Endothelial cell of umbilical vein (primary cell): ENCODE results near the gene KRTAP5-1. TPM values are rescaled to one million over a fixed set of nuclear protein-coding genes. Genes with fewer than 3 reads are reported as not detected.

ENCODE experiments used
- BruUV-seq: library from RNA; stranded (reverse); fragments of 400-500 nt; replicated peaks from 2 replicates; lab custom pipeline; 2021; lab: Mats Ljungman, UMichigan
- CTCF ChIA-PET: fragments of 300-600, 350-600 bp; sonication (Branson Sonifier 250); formaldehyde crosslinking; loops from one replicate; lab custom pipeline; 2021; ENCODE audit warnings: antibody characterized with exemption, inconsistent platforms; lab: Charles Lee
- POLR2A ChIA-PET: fragments of 300-600, 350-600 bp; sonication (Branson Sonifier 250); formaldehyde crosslinking; loops from one replicate; lab custom pipeline; 2021; ENCODE audit warnings: antibody characterized with exemption, inconsistent platforms; lab: Charles Lee
- DNase-seq: peaks from one replicate; pipeline ENCODE4 v3.0.0-alpha.2; 2011; ENCODE audit warnings: low read depth, low spot score
- FAIRE-seq: peaks from 2 replicates; lab custom pipeline; 2011; peaks lifted over from hg19 to GRCh38; lab: Jason Lieb, UNC
- H2AFZ ChIP-seq: 2 replicates; pipeline ENCODE4 v1.6.0; 2012; ENCODE audit warnings: low read depth, low read length, control low read depth, inconsistent platforms
- H3K27ac ChIP-seq: 2 replicates; pipeline ENCODE4 v1.5.1; 2011; ENCODE audit warnings: low read depth, mild to moderate bottlenecking, control low read depth, low read length, moderate library complexity; ENCODE audit not compliant: insufficient read depth
- H3K27me3 ChIP-seq, 2 experiments: 2 replicates each; pipeline versions ENCODE4 v1.6.0 to v1.6.1; 2011; ENCODE audit warnings: low read length in 2 of 2, mixed read lengths in 1 of 2; ENCODE audit not compliant: control insufficient read depth in 2 of 2, insufficient read depth in 2 of 2
- H3K36me3 ChIP-seq, 2 experiments: 2 replicates in 1 of 2; 3 replicates in 1 of 2; pipeline ENCODE4 v1.5.1; 2011; ENCODE audit warnings: low read length in 2 of 2, mild to moderate bottlenecking in 1 of 2, moderate library complexity in 1 of 2; ENCODE audit not compliant: control insufficient read depth in 2 of 2, insufficient read depth in 2 of 2; ENCODE audit errors: extremely low read depth in 1 of 2
- H3K4me1 ChIP-seq: 3 replicates; pipeline ENCODE4 v1.5.1; 2011; ENCODE audit warnings: mild to moderate bottlenecking, low read length; ENCODE audit not compliant: control insufficient read depth, insufficient read depth; ENCODE audit errors: extremely low read depth
- H3K4me2 ChIP-seq: 2 replicates; pipeline ENCODE4 v1.6.1; 2011; ENCODE audit warnings: low read length, control low read depth, mixed read lengths; ENCODE audit not compliant: insufficient read depth
- H3K4me3 ChIP-seq, 3 experiments: fragments of 200-600 bp in 1 of 3; sonication (generic), shearing (Covaris generic) in 1 of 3; replicated peaks in 1 of 3; 2 replicates each; pipeline ENCODE4 v1.5.1; 2011 to 2016; ENCODE audit warnings: control low read depth in 3 of 3, low read length in 3 of 3, mild to moderate bottlenecking in 2 of 3, inconsistent platforms in 1 of 3, low read depth in 1 of 3, moderate library complexity in 1 of 3; ENCODE audit not compliant: insufficient read depth in 1 of 3
- H3K79me2 ChIP-seq: 2 replicates; pipeline ENCODE4 v1.6.0; 2012; ENCODE audit warnings: low read length, inconsistent platforms; ENCODE audit not compliant: control insufficient read depth, insufficient read depth
- H3K9ac ChIP-seq: replicated peaks from 2 replicates; pipeline ENCODE3; 2011; ENCODE audit warnings: low read length, control low read depth; ENCODE audit not compliant: insufficient read depth; ENCODE audit errors: extremely low read depth
- H3K9me1 ChIP-seq: replicated peaks from 3 replicates; pipeline ENCODE4 v1.6.0; 2011; ENCODE audit warnings: mild to moderate bottlenecking, low read length; ENCODE audit not compliant: control insufficient read depth, insufficient read depth; ENCODE audit errors: extremely low read depth
- H3K9me3 ChIP-seq: replicated peaks from 2 replicates; pipeline ENCODE4 v1.5.1; 2012; ENCODE audit warnings: low read length, inconsistent platforms; ENCODE audit not compliant: control insufficient read depth, insufficient read depth
- H4K20me1 ChIP-seq: replicated peaks from 2 replicates; pipeline ENCODE3; 2011; ENCODE audit warnings: mild to moderate bottlenecking, low read length; ENCODE audit not compliant: control insufficient read depth, insufficient read depth; ENCODE audit errors: extremely low read depth
- CTCF ChIP-seq, 2 donors: IDR thresholded peaks; 1 replicate in 1 of 2; 2 replicates in 1 of 2; pipeline ENCODE4 v1.5.1; 2011; ENCODE audit warnings: low read length in 2 of 2, mild to moderate bottlenecking in 2 of 2, moderate library complexity in 2 of 2, control low read depth in 1 of 2, inconsistent platforms in 1 of 2, low read depth in 1 of 2; ENCODE audit not compliant: insufficient read depth in 1 of 2; ENCODE audit errors: extremely low read depth in 1 of 2
- EZH2 ChIP-seq: IDR thresholded peaks from 2 replicates; pipeline ENCODE4 v1.6.1; 2012; ENCODE audit warnings: borderline replicate concordance, low read depth, mild to moderate bottlenecking, moderate library complexity, low read length, inconsistent platforms; ENCODE audit not compliant: severe bottlenecking
- FOS ChIP-seq: IDR thresholded peaks from 2 replicates; pipeline ENCODE4 v1.6.1; 2011; ENCODE audit warnings: mild to moderate bottlenecking, low read length, moderate library complexity, borderline replicate concordance; ENCODE audit not compliant: insufficient read depth
- GATA2 ChIP-seq: IDR thresholded peaks from 2 replicates; pipeline ENCODE4 v1.7.0; 2011; ENCODE audit warnings: low read depth, mild to moderate bottlenecking, moderate library complexity, mixed read lengths, low read length; ENCODE audit not compliant: insufficient read length, insufficient read depth
- MAX ChIP-seq: IDR thresholded peaks from 2 replicates; pipeline ENCODE4 v1.6.1; 2011; ENCODE audit not compliant: insufficient read depth, insufficient read length
- dilution Hi-C: fragments of 300-500 bp; cut with MboI; formaldehyde crosslinking; loops from one replicate; pipeline ENCODE4 v1.15.0; 2019; ENCODE audit warnings: low sequenced_read_pairs; ENCODE audit not compliant: extremely low pct_ligation_motif_present
- intact Hi-C: fragments of 100-400 bp; cut with micrococcal nuclease; formaldehyde crosslinking; loops from one replicate; pipeline ENCODE4 v1.10.0; 2022
- polyA plus RNA-seq, 4 experiments: library from polyadenylated mRNA; depleted of rRNA in 3 of 4; stranded (reverse) in 3 of 4; unstranded in 1 of 4; fragments of >200 nt; gene quantifications; 2 replicates each; pipeline versions ENCODE4 v1.2.1 to v1.2.3, GENCODE V29; 2011 to 2012; ENCODE audit warnings: missing spikeins in 1 of 4
- total RNA-seq: library from RNA; stranded (reverse); gene quantifications from 2 replicates; pipeline ENCODE4 v1.2.3, GENCODE V29; 2021

The KRTAP5-1 gene
- total and polyA plus RNA-seq, 2 donors (not counting 3 experiments of a cell fraction or from before 2014, with no cell fraction given): not detected

DNA sequence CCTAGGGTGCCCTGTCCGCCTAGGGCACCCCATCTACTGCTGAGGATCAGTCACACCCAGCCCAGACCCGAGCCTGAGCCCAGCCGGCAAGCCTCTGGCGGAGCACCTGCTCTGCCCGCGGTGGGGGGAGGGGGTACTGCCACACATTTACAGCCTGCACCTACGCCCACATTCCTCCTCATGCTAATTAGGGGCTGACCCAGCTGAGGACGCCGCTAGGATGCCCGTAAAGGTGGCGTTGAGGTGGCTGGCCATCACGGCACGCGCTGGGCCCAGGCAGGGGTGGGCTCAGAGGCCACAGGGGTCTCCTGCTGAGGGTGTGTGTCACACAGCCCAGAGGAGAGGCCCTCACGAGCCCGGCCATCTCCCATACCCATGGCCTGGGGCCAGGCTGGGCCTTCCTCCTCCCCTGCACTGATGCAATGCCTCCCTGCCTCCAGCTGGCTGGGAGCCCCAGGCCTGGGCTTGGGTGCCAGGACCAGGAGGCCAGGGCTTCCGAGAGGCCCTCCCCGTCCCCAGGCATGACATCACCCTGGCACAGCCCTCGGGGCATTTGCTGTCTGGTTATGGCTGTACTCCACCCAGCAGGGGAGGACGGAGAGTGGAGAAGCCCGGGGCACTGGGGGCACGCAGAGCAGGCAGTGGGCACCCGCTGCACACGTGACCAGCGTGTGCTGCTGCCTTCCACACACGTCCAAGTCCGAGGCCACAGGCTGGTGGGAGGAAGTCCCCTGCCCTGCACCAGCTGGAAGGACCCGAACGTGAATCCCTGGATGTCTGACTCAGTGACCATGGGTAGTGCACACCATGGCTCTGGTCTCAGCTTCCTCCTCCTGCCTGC, 25.8 kb downstream of the KRTAP5-1 start:
- Histone ChIP-seq H3K4me2 (no peak overlapping the region), H3K9ac (no peak overlapping the region), H3K27me3 (no peaks in the 10 kb centered on the region), H3K4me3 (no peak overlapping the region), H3K4me1 (no peaks in the 10 kb centered on the region), H3K79me2 (no peaks in the 10 kb centered on the region), H4K20me1 (no peaks in the 10 kb centered on the region), H3K36me3 (peaks cover 0 to 3% of the 10 kb centered on the region in 2 experiments), H2AFZ (no peak overlapping the region), H3K9me3 (no peaks in the 10 kb centered on the region), H3K9me1 (no peaks in the 10 kb centered on the region), H3K27ac (no peak overlapping the region)
- intact Hi-C loops: no loop called here
- no TSS peak for BruUV-seq
- DNase-seq (no peak), FAIRE-seq (no peak)
- ChIA-PET CTCF (interaction anchor here (0.8 to 3.9 kb wide), 9 partner anchors 10 to 93 kb away, joined by 3 to 32 read pairs (median 10); no protein-coding TSS in a partner anchor), POLR2A (no interaction called here)
- no peak for TF ChIP-seq MAX
- TF ChIP-seq EZH2: no peak
- TF ChIP-seq GATA2: no peak
- no peak for TF ChIP-seq CTCF (IDR thresholded peaks at IDR 0.05; ENCODE audit: extremely low read depth in 1 of 2, insufficient read depth in 1 of 2, low read depth in 1 of 2, low read length in 2 of 2)
- TF ChIP-seq FOS: no peak
- dilution Hi-C loops: no loop called here
